HFF-Myc (cell line): ENCODE measurements around the gene TMEM258.

ENCODE experiments used
- DNase-seq: peaks from one replicate; pipeline ENCODE4 v3.0.0-alpha.2; 2011; ENCODE audit warnings: low read depth; ENCODE audit errors: extremely low read depth
- H3K4me3 ChIP-seq: replicated peaks from 2 replicates; pipeline ENCODE4 v1.5.1; 2011; ENCODE audit warnings: low read depth, mild to moderate bottlenecking, control low read depth, low read length
- CTCF ChIP-seq: IDR thresholded peaks from 2 replicates; pipeline ENCODE4 v1.5.1; 2012; ENCODE audit warnings: mild to moderate bottlenecking, low read depth, low read length, control low read depth; ENCODE audit errors: missing control alignments

The TMEM258 gene

GRCh38 chr11:61746442-61747191 lies 45.8 kb downstream of the TMEM258 start:
- no peak for TF ChIP-seq CTCF
- no peak for DNase-seq

GRCh38 chr11:61745781-61746441 lies 46.5 kb downstream of the TMEM258 start:
- no peak overlapping the region for H3K4me3 ChIP-seq
- no peak for TF ChIP-seq CTCF
- DNase-seq = no peak

More at GRCh38 chr11:61746442-61747191, 45.8 kb downstream of the TMEM258 start:
- no peak overlapping the region for H3K4me3 ChIP-seq

- DNase-seq = no peak
- no peak overlapping the region for H3K4me3 ChIP-seq
- no peak for TF ChIP-seq CTCF
Observed at GRCh38 chr11:61744609-61745156, 47.7 kb downstream of the TMEM258 start.

GRCh38 chr11:61744181-61744580 lies 48.2 kb downstream of the TMEM258 start:
- TF ChIP-seq CTCF = no peak
- no peak overlapping the region for H3K4me3 ChIP-seq
- DNase-seq = no peak

GRCh38 chr11:61743486-61744095 lies 48.8 kb downstream of the TMEM258 start:
- DNase-seq = no peak
- H3K4me3 ChIP-seq = no peak overlapping the region
- TF ChIP-seq CTCF = no peak

- no peak for DNase-seq
- TF ChIP-seq CTCF = no peak
- no peak overlapping the region for H3K4me3 ChIP-seq
Observed at GRCh38 chr11:61742391-61742790, 50.0 kb downstream of the TMEM258 start.
